K562 (cell line): ENCODE data around the gene RNPEPL1. TPM values are rescaled to one million over a fixed set of nuclear protein-coding genes. Genes with fewer than 3 reads are reported as not detected.

Experiments
- CTBP1 ChIP-seq: fragments of 450-650 bp; IDR thresholded peaks from 2 replicates; pipeline ENCODE4 v1.6.1; 2016; ENCODE audit warnings: borderline replicate concordance
- E2F5 ChIP-seq: sonication (generic); formaldehyde crosslinking; IDR thresholded peaks from 2 replicates; pipeline ENCODE4 v1.8.0; 2022; ENCODE audit warnings: mild to moderate bottlenecking, missing genetic modification reagents
- EGR1 ChIP-seq: fragments of 450-650 bp; conservative IDR thresholded peaks from 2 replicates; pipeline ENCODE4 v1.6.1; 2017; ENCODE audit warnings: mild to moderate bottlenecking
- HNRNPUL1 ChIP-seq: fragments of 200-400 bp; formaldehyde crosslinking; IDR thresholded peaks from 2 replicates; pipeline ENCODE4 v1.6.1; 2017; ENCODE audit warnings: low read length
- NONO ChIP-seq, 2 experiments: fragments of 200-400 bp in 1 of 2; fragments of 450-650 bp in 1 of 2; formaldehyde crosslinking in 1 of 2; IDR thresholded peaks; 2 replicates each; pipeline ENCODE4 v1.6.1; 2017; ENCODE audit warnings: low read depth in 2 of 2, mild to moderate bottlenecking in 2 of 2, moderate library complexity in 2 of 2, low read length in 1 of 2
- PHF8 ChIP-seq: fragments of 200-600 bp; sonication (generic); IDR thresholded peaks from 2 replicates; pipeline ENCODE4 v1.6.1; 2012; ENCODE audit warnings: mixed run types, mild to moderate bottlenecking, inconsistent platforms, low read length, moderate library complexity, borderline replicate concordance
- RB1 ChIP-seq: fragments of 450-650 bp; IDR thresholded peaks from 2 replicates; pipeline ENCODE4 v1.6.1; 2017; ENCODE audit warnings: low read depth, mild to moderate bottlenecking
- RBFOX2 ChIP-seq: fragments of 200-400 bp; formaldehyde crosslinking; IDR thresholded peaks from 2 replicates; pipeline ENCODE4 v1.6.1; 2017; ENCODE audit warnings: low read depth, mild to moderate bottlenecking, low read length, moderate library complexity
- SIN3A ChIP-seq, 2 experiments: fragments of 150-350 bp in 1 of 2; IDR thresholded peaks; 2 replicates each; pipeline ENCODE4 v1.6.1; 2011 to 2016; ENCODE audit warnings: borderline replicate concordance in 2 of 2, low read depth in 2 of 2, low read length in 2 of 2, mild to moderate bottlenecking in 2 of 2, moderate library complexity in 2 of 2; ENCODE audit not compliant: control insufficient read depth in 1 of 2
- ZNF316 ChIP-seq: fragments of 450-650 bp; IDR thresholded peaks from 2 replicates; pipeline ENCODE4 v1.6.1; 2016
- ZNF395 ChIP-seq: fragments of 200-800 bp; sonication (Bioruptor generic); IDR thresholded peaks from 2 replicates; pipeline ENCODE4 v1.6.1; 2017; ENCODE audit warnings: missing genetic modification characterization, missing compliant biosample characterization
- ZNF551 ChIP-seq: fragments of 250-450 bp; sonication (Bioruptor Pico); IDR thresholded peaks from 2 replicates; pipeline ENCODE4 v1.5.0; 2021; ENCODE audit warnings: mild to moderate bottlenecking, moderate library complexity
- ZNF766 ChIP-seq: fragments of 200-800 bp; sonication (Bioruptor generic); conservative IDR thresholded peaks from 2 replicates; pipeline ENCODE4 v1.6.1; 2016; ENCODE audit warnings: missing genetic modification characterization, missing compliant biosample characterization
- polyA plus RNA-seq, 8 experiments: library from polyadenylated mRNA; depleted of rRNA in 4 of 8; stranded (reverse) in 5 of 8; unstranded in 3 of 8; fragments of >200 nt; fragmentation: Nextera tagmentation in 2 of 8; fragmentation: Illumina TruSeq in 1 of 8; extraction: Ambion mirVana in 2 of 8; extraction: Trizol in 1 of 8; gene quantifications; 2 replicates each; pipeline versions ENCODE4 v1.2.1 to v1.2.3, GENCODE V29; 2011 to 2014; ENCODE audit warnings: inconsistent platforms in 1 of 8, missing spikeins in 1 of 8
- total RNA-seq, 7 experiments: library from RNA; depleted of rRNA in 6 of 7; stranded (reverse); fragments of >200 nt in 6 of 7; fragmentation: Illumina TruSeq in 2 of 7; extraction: Trizol in 2 of 7; gene quantifications; 2 replicates each; pipeline versions ENCODE4 v1.2.1 to v1.2.3, GENCODE V29; 2011 to 2021; ENCODE audit warnings: low replicate concordance in 1 of 7
- TF ChIP-seq, protein P1 (sequence below): fragments of 250-450 bp; sonication (Bioruptor Pico); IDR thresholded peaks from 2 replicates; pipeline ENCODE4 v1.5.1; 2021; ENCODE audit warnings: mild to moderate bottlenecking
- TF ChIP-seq, protein P2 (sequence below), 2 experiments: IDR thresholded peaks; 2 replicates each; pipeline ENCODE4 v1.6.1; 2011; ENCODE audit warnings: borderline replicate concordance in 1 of 2, control low read depth in 1 of 2, low read depth in 1 of 2, low read length in 1 of 2, mild to moderate bottlenecking in 1 of 2, mixed read lengths in 1 of 2, moderate library complexity in 1 of 2; ENCODE audit not compliant: insufficient read depth in 1 of 2, insufficient read length in 1 of 2, poor library complexity in 1 of 2, severe bottlenecking in 1 of 2; ENCODE audit errors: extremely low read depth in 1 of 2
- TF ChIP-seq, protein P3 (sequence below): fragments of 200-800 bp; sonication (Bioruptor generic); IDR thresholded peaks from 2 replicates; pipeline ENCODE4 v1.6.1; 2017; ENCODE audit warnings: missing genetic modification characterization, missing compliant biosample characterization
- TF ChIP-seq, protein P4 (sequence below): conservative IDR thresholded peaks from 2 replicates; pipeline ENCODE4 v1.6.1; 2011; ENCODE audit warnings: low read depth, mild to moderate bottlenecking, low read length; ENCODE audit not compliant: control insufficient read depth

Gene RNPEPL1
- total and polyA plus RNA-seq, 9 of the 15 experiments (the other 6 are each of a cell fraction or from before 2014, with no cell fraction given) = 0.07 to 38.7 (median 5.6) TPM

- TF ChIP-seq, protein P1, sequence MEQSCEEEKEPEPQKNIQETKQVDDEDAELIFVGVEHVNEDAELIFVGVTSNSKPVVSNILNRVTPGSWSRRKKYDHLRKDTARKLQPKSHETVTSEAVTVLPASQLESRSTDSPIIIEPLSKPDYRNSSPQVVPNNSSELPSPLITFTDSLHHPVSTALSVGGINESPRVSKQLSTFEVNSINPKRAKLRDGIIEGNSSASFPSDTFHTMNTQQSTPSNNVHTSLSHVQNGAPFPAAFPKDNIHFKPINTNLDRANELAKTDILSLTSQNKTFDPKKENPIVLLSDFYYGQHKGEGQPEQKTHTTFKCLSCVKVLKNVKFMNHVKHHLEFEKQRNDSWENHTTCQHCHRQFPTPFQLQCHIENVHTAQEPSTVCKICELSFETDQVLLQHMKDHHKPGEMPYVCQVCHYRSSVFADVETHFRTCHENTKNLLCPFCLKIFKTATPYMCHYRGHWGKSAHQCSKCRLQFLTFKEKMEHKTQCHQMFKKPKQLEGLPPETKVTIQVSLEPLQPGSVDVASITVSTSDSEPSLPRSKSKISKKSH (CRISPR knock-in tag) = no peak
- TF ChIP-seq HNRNPUL1 (no peak), RBFOX2 (peak; percentile 59), ZNF551 (no peak), PHF8 (peak; percentile 44; the same call in 1 of the 2 replicates), ZNF766 (peak; percentile 21; the same call in 1 of the 2 replicates), SIN3A (IDR thresholded peaks at IDR 0.05; ENCODE audit: borderline replicate concordance in 2 of 2, control insufficient read depth in 1 of 2, low read depth in 2 of 2, low read length in 2 of 2) (peak in 1 of 2 experiments; percentile 26; a peak in 1 of 4 replicates), RB1 (0 out of 2 replicates have a peak, but pooled peaks have one; percentile 10), ZNF316 (0 out of 2 replicates have a peak, but pooled peaks have one; percentile 2), CTBP1 (peak; percentile 55; the same call in 1 of the 2 replicates), NONO (IDR thresholded peaks at IDR 0.05; ENCODE audit: low read depth in 2 of 2, low read length in 1 of 2) (peak in 1 of 2 experiments; percentile 54; a peak in 2 of 4 replicates), E2F5 (CRISPR knock-in tag) (no peak), EGR1 (peak; percentile 68; the same call in 1 of the 2 replicates), ZNF395 (CRISPR knock-in tag) (0 out of 2 replicates have a peak, but pooled peaks have one; percentile 30)
- TF ChIP-seq, protein P2, sequence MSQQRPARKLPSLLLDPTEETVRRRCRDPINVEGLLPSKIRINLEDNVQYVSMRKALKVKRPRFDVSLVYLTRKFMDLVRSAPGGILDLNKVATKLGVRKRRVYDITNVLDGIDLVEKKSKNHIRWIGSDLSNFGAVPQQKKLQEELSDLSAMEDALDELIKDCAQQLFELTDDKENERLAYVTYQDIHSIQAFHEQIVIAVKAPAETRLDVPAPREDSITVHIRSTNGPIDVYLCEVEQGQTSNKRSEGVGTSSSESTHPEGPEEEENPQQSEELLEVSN (IDR thresholded peaks at IDR 0.05; ENCODE audit: borderline replicate concordance in 1 of 2, extremely low read depth in 1 of 2, insufficient read depth in 1 of 2, insufficient read length in 1 of 2, low read depth in 1 of 2, low read length in 1 of 2, poor library complexity in 1 of 2, severe bottlenecking in 1 of 2) = peak in 1 of 2 experiments; percentile 25
- TF ChIP-seq, protein P3, sequence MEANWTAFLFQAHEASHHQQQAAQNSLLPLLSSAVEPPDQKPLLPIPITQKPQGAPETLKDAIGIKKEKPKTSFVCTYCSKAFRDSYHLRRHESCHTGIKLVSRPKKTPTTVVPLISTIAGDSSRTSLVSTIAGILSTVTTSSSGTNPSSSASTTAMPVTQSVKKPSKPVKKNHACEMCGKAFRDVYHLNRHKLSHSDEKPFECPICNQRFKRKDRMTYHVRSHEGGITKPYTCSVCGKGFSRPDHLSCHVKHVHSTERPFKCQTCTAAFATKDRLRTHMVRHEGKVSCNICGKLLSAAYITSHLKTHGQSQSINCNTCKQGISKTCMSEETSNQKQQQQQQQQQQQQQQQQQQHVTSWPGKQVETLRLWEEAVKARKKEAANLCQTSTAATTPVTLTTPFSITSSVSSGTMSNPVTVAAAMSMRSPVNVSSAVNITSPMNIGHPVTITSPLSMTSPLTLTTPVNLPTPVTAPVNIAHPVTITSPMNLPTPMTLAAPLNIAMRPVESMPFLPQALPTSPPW (CRISPR knock-in tag) = peak; percentile 8; the same call in 1 of the 2 replicates
- TF ChIP-seq, protein P4, sequence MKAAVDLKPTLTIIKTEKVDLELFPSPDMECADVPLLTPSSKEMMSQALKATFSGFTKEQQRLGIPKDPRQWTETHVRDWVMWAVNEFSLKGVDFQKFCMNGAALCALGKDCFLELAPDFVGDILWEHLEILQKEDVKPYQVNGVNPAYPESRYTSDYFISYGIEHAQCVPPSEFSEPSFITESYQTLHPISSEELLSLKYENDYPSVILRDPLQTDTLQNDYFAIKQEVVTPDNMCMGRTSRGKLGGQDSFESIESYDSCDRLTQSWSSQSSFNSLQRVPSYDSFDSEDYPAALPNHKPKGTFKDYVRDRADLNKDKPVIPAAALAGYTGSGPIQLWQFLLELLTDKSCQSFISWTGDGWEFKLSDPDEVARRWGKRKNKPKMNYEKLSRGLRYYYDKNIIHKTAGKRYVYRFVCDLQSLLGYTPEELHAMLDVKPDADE = no peak
Measured at GRCh38 chr2:240568678-240569522, 616 bp downstream of the RNPEPL1 start (continued).
